ENCODE measurements around the gene SLC25A25.
"Not testable (repeated sequence)": the region's sequence is repeated elsewhere in the genome, so short reads cannot be mapped to it uniquely, and the experiment has no call there.

SLC25A25 gene

GRCh38 chr9:128034821-128035652 is 33.0 kb upstream of the SLC25A25 start:
- Histone ChIP-seq H3K27ac (ENCODE audit: low read length) (no peak overlapping the region), H3K9ac (ENCODE audit: low read depth, low read length) (no peak overlapping the region), H3K4me3 (ENCODE audit: low read length) (no peak overlapping the region), H3K9me3 (ENCODE audit: insufficient read depth, low read depth, low read length) (no peaks in the 10 kb centered on the region), H3K36me3 (ENCODE audit: insufficient read depth, low read depth, low read length) (no peaks in the 10 kb centered on the region), H3K4me1 (ENCODE audit: insufficient read depth, low read length) (no peaks in the 10 kb centered on the region), H3K27me3 (ENCODE audit: insufficient read depth, low read length) (no peaks in the 10 kb centered on the region)

GRCh38 chr9:128036522-128036921 is 31.5 kb upstream of the SLC25A25 start:
- H3K27ac ChIP-seq (ENCODE audit: low read length); H3K9me3 ChIP-seq (ENCODE audit: insufficient read depth, low read depth, low read length); H3K27me3 ChIP-seq (ENCODE audit: insufficient read depth, low read length): not testable (repeated sequence)

GRCh38 chr9:128040783-128041182 is 27.2 kb upstream of the SLC25A25 start:
- H3K27me3 ChIP-seq (ENCODE audit: insufficient read depth, low read length); H3K27ac ChIP-seq (ENCODE audit: low read length); H3K36me3 ChIP-seq (ENCODE audit: insufficient read depth, low read depth, low read length); H3K9ac ChIP-seq (ENCODE audit: low read depth, low read length); H3K4me1 ChIP-seq (ENCODE audit: insufficient read depth, low read length); H3K9me3 ChIP-seq (ENCODE audit: insufficient read depth, low read depth, low read length); H3K4me3 ChIP-seq (ENCODE audit: low read length): not testable (repeated sequence)

More at GRCh38 chr9:128036522-128036921, 31.5 kb upstream of the SLC25A25 start:
- H3K4me1 ChIP-seq (ENCODE audit: insufficient read depth, low read length); H3K4me3 ChIP-seq (ENCODE audit: low read length); H3K9ac ChIP-seq (ENCODE audit: low read depth, low read length); H3K36me3 ChIP-seq (ENCODE audit: insufficient read depth, low read depth, low read length): not testable (repeated sequence)

- no peaks in the 10 kb centered on the region for H3K36me3 ChIP-seq (ENCODE audit: insufficient read depth, low read depth, low read length)
- no peak overlapping the region for H3K4me3 ChIP-seq (ENCODE audit: low read length)
- no peak overlapping the region for H3K27ac ChIP-seq (ENCODE audit: low read length)
- no peak overlapping the region for H3K9ac ChIP-seq (ENCODE audit: low read depth, low read length)
- H3K4me1 ChIP-seq (ENCODE audit: insufficient read depth, low read length): no peaks in the 10 kb centered on the region
- no peaks in the 10 kb centered on the region for H3K27me3 ChIP-seq (ENCODE audit: insufficient read depth, low read length)
- no peaks in the 10 kb centered on the region for H3K9me3 ChIP-seq (ENCODE audit: insufficient read depth, low read depth, low read length)
These were observed 26.0 kb upstream of the SLC25A25 start for GRCh38 chr9:128042043-128042442.

GRCh38 chr9:128043467-128043868 is 24.6 kb upstream of the SLC25A25 start:
- Histone ChIP-seq H3K27me3 (ENCODE audit: insufficient read depth, low read length) (no peaks in the 10 kb centered on the region), H3K4me3 (ENCODE audit: low read length) (no peak overlapping the region), H3K4me1 (ENCODE audit: insufficient read depth, low read length) (no peaks in the 10 kb centered on the region), H3K9ac (ENCODE audit: low read depth, low read length) (no peak overlapping the region), H3K36me3 (ENCODE audit: insufficient read depth, low read depth, low read length) (no peaks in the 10 kb centered on the region), H3K9me3 (ENCODE audit: insufficient read depth, low read depth, low read length) (no peaks in the 10 kb centered on the region), H3K27ac (ENCODE audit: low read length) (no peak overlapping the region)

- not testable (repeated sequence) for H3K4me1 ChIP-seq (ENCODE audit: insufficient read depth, low read length); H3K9ac ChIP-seq (ENCODE audit: low read depth, low read length); H3K9me3 ChIP-seq (ENCODE audit: insufficient read depth, low read depth, low read length); H3K36me3 ChIP-seq (ENCODE audit: insufficient read depth, low read depth, low read length); H3K27ac ChIP-seq (ENCODE audit: low read length); H3K27me3 ChIP-seq (ENCODE audit: insufficient read depth, low read length); H3K4me3 ChIP-seq (ENCODE audit: low read length)
These were observed 22.6 kb upstream of the SLC25A25 start for GRCh38 chr9:128045409-128045808.

GRCh38 chr9:128045831-128046230 is 22.2 kb upstream of the SLC25A25 start:
- Histone ChIP-seq H3K9me3 (ENCODE audit: insufficient read depth, low read depth, low read length) (no peaks in the 10 kb centered on the region), H3K4me3 (ENCODE audit: low read length) (no peak overlapping the region), H3K27me3 (ENCODE audit: insufficient read depth, low read length) (no peaks in the 10 kb centered on the region), H3K4me1 (ENCODE audit: insufficient read depth, low read length) (no peaks in the 10 kb centered on the region), H3K27ac (ENCODE audit: low read length) (no peak overlapping the region), H3K9ac (ENCODE audit: low read depth, low read length) (no peak overlapping the region), H3K36me3 (ENCODE audit: insufficient read depth, low read depth, low read length) (no peaks in the 10 kb centered on the region)

GRCh38 chr9:128047231-128047630 is 20.8 kb upstream of the SLC25A25 start:
- Histone ChIP-seq H3K4me3 (ENCODE audit: low read length) (no peak overlapping the region), H3K27me3 (ENCODE audit: insufficient read depth, low read length) (no peaks in the 10 kb centered on the region), H3K4me1 (ENCODE audit: insufficient read depth, low read length) (no peaks in the 10 kb centered on the region), H3K9me3 (ENCODE audit: insufficient read depth, low read depth, low read length) (no peaks in the 10 kb centered on the region), H3K9ac (ENCODE audit: low read depth, low read length) (no peak overlapping the region), H3K36me3 (ENCODE audit: insufficient read depth, low read depth, low read length) (no peaks in the 10 kb centered on the region), H3K27ac (ENCODE audit: low read length) (no peak overlapping the region)

- Histone ChIP-seq H3K27ac (ENCODE audit: low read length) (no peak overlapping the region), H3K36me3 (ENCODE audit: insufficient read depth, low read depth, low read length) (no peaks in the 10 kb centered on the region), H3K4me3 (ENCODE audit: low read length) (no peak overlapping the region), H3K9me3 (ENCODE audit: insufficient read depth, low read depth, low read length) (no peaks in the 10 kb centered on the region), H3K27me3 (ENCODE audit: insufficient read depth, low read length) (no peaks in the 10 kb centered on the region), H3K4me1 (ENCODE audit: insufficient read depth, low read length) (no peaks in the 10 kb centered on the region), H3K9ac (ENCODE audit: low read depth, low read length) (no peak overlapping the region)
These were observed 19.4 kb upstream of the SLC25A25 start for GRCh38 chr9:128048663-128049062.

- Histone ChIP-seq H3K9ac (ENCODE audit: low read depth, low read length) (no peak overlapping the region), H3K27ac (ENCODE audit: low read length) (no peak overlapping the region), H3K9me3 (ENCODE audit: insufficient read depth, low read depth, low read length) (no peaks in the 10 kb centered on the region), H3K36me3 (ENCODE audit: insufficient read depth, low read depth, low read length) (no peaks in the 10 kb centered on the region), H3K4me3 (ENCODE audit: low read length) (no peak overlapping the region), H3K4me1 (ENCODE audit: insufficient read depth, low read length) (no peaks in the 10 kb centered on the region), H3K27me3 (ENCODE audit: insufficient read depth, low read length) (no peaks in the 10 kb centered on the region)
These were observed 18.2 kb upstream of the SLC25A25 start for GRCh38 chr9:128049843-128050242.

GRCh38 chr9:128051932-128052709 is 15.9 kb upstream of the SLC25A25 start:
- H3K4me1 ChIP-seq (ENCODE audit: insufficient read depth, low read length): peaks cover 10% of the 10 kb centered on the region
- H3K9ac ChIP-seq (ENCODE audit: low read depth, low read length): no peak overlapping the region

GRCh38 chr9:128053560-128053959 is 14.5 kb upstream of the SLC25A25 start:
- Histone ChIP-seq H3K9me3 (ENCODE audit: insufficient read depth, low read depth, low read length) (no peaks in the 10 kb centered on the region), H3K27ac (ENCODE audit: low read length) (no peak overlapping the region), H3K9ac (ENCODE audit: low read depth, low read length) (no peak overlapping the region), H3K27me3 (ENCODE audit: insufficient read depth, low read length) (no peaks in the 10 kb centered on the region), H3K4me3 (ENCODE audit: low read length) (no peak overlapping the region), H3K36me3 (ENCODE audit: insufficient read depth, low read depth, low read length) (no peaks in the 10 kb centered on the region), H3K4me1 (ENCODE audit: insufficient read depth, low read length) (peaks cover 11% of the 10 kb centered on the region)

More at GRCh38 chr9:128051932-128052709, 15.9 kb upstream of the SLC25A25 start:
- no peak overlapping the region for H3K27ac ChIP-seq (ENCODE audit: low read length)
- H3K4me3 ChIP-seq (ENCODE audit: low read length): no peak overlapping the region
- no peaks in the 10 kb centered on the region for H3K36me3 ChIP-seq (ENCODE audit: insufficient read depth, low read depth, low read length)
- no peaks in the 10 kb centered on the region for H3K9me3 ChIP-seq (ENCODE audit: insufficient read depth, low read depth, low read length)
- H3K27me3 ChIP-seq (ENCODE audit: insufficient read depth, low read length): no peaks in the 10 kb centered on the region

Measured in iPS-20b (cell line).